Eye (tissue), 1 donor: ENCODE data around the gene TEAD1.

Experiments
- DNase-seq: peaks from one replicate; pipeline ENCODE4 v3.0.0-alpha.2; 2015

Gene TEAD1

DNA sequence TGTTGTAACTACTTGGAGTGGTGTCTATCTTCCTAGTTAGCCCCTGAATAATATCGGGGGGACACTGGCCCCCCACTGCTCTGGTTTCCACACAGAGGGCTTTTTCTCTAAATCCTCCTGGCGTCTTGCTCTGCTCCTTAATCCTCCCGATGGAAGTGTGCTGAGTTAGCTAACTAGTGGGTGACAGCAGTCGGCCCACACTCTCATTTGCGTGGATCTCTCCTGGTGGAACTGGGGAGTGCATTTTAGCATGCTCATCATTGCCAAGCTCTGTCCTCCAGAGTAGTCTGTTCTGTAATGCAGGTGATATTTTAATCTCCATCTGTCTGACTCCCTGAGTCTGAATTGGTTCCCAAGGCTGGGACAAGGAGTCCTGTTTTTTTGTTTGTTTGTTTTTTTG is 288.8 kb downstream of the TEAD1 start:
- DNase-seq: no peak

DNA sequence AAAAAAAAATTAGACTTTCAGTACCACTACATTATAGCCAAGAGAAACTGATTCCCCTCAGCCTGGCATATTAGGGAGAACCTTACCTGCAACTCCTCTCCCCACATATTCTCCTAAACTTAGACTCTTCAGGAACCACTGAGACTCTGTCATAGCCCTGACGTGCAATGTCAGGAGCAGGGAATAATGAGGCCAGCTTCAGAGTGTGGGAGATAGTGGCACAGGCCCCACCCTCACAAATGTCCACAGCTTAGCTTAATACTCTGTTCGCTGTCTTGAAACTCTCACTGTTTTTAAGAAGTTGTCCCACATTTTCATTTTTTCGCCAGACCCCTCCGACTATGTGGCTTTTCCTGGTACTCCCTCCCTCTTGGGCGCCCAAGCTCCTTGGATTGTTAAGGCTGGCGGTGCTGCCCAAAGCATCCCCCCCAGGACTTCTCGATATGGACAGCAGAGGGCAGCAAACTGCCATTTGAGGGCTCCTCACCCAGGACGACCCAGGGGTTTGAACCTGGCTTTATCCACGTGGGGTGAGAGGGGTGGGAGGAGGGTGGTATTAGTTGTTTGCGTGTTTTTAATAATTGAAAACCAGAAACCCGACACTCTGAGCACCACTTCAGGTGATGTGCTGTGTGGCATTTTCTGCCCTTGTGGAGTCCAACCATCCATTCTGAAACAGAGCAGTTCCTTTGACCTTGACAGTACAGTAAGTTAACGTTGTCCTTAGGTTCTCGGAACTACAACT is 289.7 kb downstream of the TEAD1 start:
- DNase-seq: peak; percentile 89

GRCh38 chr11:12964650-12965049 is 290.4 kb downstream of the TEAD1 start:
- DNase-seq: no peak

- DNase-seq: no peak
Measured at GRCh38 chr11:12966002-12966401, 291.8 kb downstream of the TEAD1 start.

DNA sequence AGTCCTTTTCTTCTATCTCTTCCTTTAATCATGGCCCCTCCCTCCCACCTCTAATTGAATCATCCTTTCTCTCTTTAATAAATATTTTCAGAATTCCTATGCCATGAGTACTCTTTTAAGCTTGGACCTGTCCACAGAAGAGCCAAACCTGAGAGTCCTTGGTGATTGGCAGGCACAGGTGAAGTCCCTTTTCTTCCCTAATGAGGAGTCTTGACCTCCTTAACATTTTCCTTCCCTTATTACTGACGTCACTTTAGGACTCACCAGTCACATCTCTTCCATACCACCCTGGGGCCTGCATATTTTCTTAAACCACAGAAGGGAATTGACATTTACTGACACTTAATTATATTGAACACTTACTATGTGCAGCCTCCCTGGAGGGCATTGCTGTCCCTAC is 293.9 kb downstream of the TEAD1 start:
- no peak for DNase-seq

DNA sequence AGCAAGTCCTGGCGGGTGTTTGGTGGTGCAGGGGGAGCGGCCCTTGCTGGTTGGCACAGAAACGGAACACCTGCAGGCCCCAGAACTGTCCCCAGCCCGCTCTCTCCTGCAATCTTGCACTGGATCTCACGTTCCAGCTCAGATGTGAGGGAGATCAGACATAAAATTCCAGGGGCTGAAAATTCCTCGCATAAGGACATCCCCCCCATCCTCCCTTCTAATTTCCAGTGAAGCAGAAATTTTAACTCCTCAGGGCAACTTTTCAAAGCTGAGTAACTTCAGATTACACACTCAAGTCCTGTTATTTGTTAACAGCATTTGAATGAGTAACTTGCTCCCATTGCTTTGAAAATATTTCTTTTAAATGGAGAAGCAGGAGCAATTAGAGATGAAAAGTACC is 294.6 kb downstream of the TEAD1 start:
- DNase-seq: peak; percentile 29

DNA sequence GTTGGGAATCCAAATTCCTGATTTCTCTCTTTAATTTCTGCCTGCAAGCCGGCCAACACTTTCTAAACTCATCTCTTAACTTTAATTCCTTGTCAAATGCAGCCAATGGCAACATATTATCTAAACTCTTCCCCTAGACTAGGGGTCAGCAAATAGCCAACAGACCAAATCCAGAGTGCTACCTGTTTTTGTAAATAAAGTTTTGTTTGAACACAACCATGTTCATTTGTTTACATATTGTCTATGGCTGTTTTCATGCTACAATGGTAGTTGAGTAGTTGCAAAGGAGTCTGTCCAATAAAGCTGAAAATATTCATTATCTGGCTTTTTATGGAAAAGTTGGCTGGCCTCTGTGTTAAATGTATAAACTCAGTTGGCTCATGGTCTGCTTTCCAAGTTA is 297.7 kb downstream of the TEAD1 start:
- DNase-seq: no peak

DNA sequence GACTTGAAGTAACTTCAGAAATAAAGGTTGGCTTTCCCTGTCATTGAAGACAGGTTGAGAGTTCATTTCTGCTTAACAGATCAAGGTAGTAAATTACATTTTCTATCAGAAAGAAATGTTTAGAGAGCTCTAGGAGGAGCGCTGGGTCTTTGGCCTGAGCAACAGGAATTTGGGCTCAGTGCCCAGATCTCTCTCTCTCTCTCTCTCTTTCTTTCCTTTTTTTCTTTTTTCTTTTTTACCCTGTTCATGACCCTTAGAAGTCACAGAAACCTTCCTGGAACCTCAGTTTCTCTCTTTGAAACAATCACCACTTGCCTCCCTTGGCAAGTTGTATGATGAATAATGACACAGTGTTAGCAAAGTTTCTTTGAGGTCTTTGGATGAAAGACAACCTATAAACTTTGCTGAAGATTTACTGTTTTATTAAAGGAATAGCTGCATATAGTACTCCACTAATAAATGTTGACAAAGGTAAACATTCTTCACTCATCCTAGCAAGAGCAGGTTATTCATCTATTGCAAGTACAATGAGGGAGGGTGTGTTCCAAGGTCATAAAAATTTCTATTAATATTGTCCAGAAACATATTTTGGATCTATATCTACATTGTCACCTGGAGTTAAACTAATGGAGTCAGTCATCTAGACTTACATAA is 299.4 kb downstream of the TEAD1 start:
- DNase-seq: no peak

- no peak for DNase-seq
Measured at GRCh38 chr11:12975195-12975594, 301.0 kb downstream of the TEAD1 start.

GRCh38 chr11:12979928-12980689 is 305.9 kb downstream of the TEAD1 start:
- no peak for DNase-seq

GRCh38 chr11:12981676-12982522 is 307.7 kb downstream of the TEAD1 start:
- no peak for DNase-seq

DNA sequence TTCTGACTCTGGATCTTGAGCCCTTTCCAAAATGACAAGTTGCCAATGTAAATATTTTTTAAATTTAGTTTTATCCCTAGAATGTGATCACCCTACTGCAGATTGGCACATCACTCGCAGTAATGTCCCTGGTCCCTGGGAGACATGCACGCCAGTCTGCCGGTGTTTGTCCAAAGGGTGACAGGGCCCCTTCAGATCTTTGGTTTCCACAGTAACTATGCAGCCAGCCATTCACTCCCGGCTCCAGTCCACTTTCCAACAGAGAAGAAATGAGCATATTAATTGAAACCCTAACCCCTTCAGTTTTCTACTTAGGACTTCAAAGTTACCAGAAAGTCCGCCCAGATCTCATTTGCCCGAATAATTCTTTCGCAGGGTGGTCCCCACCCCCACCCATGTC is 309.1 kb downstream of the TEAD1 start:
- DNase-seq: no peak

GRCh38 chr11:12986194-12986898 is 312.1 kb downstream of the TEAD1 start:
- no peak for DNase-seq

DNA sequence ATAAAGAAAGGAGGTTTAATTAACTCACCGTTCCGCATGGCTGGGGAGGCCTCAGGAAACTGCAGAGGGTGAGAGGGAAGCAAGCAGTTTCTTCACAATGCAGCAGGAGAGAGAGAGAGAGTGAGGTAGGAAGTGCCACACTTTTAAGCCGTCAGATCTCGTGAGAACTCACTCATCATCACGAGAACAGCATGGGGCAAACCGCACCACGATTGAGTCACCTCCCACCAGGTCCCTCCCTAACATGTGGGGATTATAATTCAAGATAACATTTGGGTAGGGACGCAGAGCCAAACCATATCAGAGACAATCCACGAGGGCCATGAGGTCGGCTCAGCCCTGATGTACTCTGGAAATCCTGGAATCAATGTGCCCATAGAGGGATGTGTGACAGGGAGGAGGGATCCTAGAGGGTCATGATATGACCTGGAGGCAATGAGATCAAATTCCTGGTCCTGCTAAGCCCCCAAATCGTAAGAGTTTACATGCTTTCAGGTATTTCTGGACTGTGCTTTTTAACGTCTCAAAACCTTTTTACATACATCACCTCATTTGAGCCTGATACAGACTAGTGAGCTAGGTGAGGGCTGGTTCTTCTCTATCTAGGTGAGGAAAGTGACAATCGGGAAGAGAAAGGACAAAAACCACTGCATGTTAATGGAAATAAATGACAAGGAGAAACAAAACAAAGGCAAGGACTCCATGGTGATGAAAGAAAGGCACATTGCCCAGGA is 315.4 kb downstream of the TEAD1 start:
- DNase-seq: no peak

DNA sequence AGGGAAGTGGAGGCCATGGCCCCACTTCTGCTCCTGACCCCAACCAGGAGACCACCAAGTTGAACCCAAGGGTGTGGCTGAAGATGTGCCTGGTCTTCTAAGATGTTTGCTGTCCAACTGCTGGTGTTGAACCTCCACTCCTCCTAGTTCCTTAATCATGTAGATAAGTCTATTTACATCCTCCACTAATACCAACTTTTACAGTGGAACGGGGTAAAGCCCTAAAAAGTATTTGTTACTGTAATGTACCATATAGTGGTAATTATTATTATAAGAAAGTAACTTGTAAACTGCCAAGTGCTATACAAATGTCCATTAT is 315.9 kb downstream of the TEAD1 start:
- DNase-seq: no peak

- DNase-seq: no peak
Measured at GRCh38 chr11:12991426-12991825, 317.2 kb downstream of the TEAD1 start.

- DNase-seq: no peak
Measured at GRCh38 chr11:12993626-12994025, 319.4 kb downstream of the TEAD1 start.
